CD14-positive monocyte (primary cell): Measurements from ENCODE around the gene MTMR12. TPM values are rescaled to one million over a fixed set of nuclear protein-coding genes. Genes with fewer than 3 reads are reported as not detected.
A peak's percentile ranks its signal among the peaks of the same experiment; 100 is the strongest.

Experiments
- DNase-seq, 3 donors: peaks; one replicate each; pipeline ENCODE4 v3.0.0-alpha.2; 2011 to 2022
- H2AFZ ChIP-seq: 2 replicates; pipeline ENCODE4 v1.6.0; 2012; ENCODE audit warnings: mild to moderate bottlenecking, low read depth, low read length, inconsistent platforms; ENCODE audit not compliant: insufficient read depth, poor library complexity, severe bottlenecking
- H3K27ac ChIP-seq, 2 donors: 1 replicate in 1 of 2; 2 replicates in 1 of 2; pipeline ENCODE4 v1.5.1; 2012 to 2013; ENCODE audit warnings: low read length in 2 of 2, control low read depth in 1 of 2, inconsistent platforms in 1 of 2, low read depth in 1 of 2, mild to moderate bottlenecking in 1 of 2
- H3K27me3 ChIP-seq, 2 donors: one replicate each; pipeline versions ENCODE4 v1.6.0 to v1.6.1; 2011 to 2013; ENCODE audit warnings: low read length in 2 of 2; ENCODE audit not compliant: control insufficient read depth in 2 of 2, insufficient read depth in 2 of 2
- H3K36me3 ChIP-seq, 2 donors: replicated peaks in 1 of 2; 1 replicate in 1 of 2; 2 replicates in 1 of 2; pipeline versions ENCODE4 v1.5.1 to v1.6.1; 2012 to 2013; ENCODE audit warnings: low read length in 2 of 2, control low read depth in 1 of 2, inconsistent platforms in 1 of 2, mild to moderate bottlenecking in 1 of 2; ENCODE audit not compliant: insufficient read depth in 2 of 2, control insufficient read depth in 1 of 2
- H3K4me1 ChIP-seq, 2 donors: 1 replicate in 1 of 2; 2 replicates in 1 of 2; pipeline versions ENCODE4 v1.5.1 to v1.6.1; 2012 to 2013; ENCODE audit warnings: low read length in 2 of 2, control low read depth in 1 of 2, inconsistent platforms in 1 of 2, mild to moderate bottlenecking in 1 of 2, moderate library complexity in 1 of 2; ENCODE audit not compliant: insufficient read depth in 2 of 2, control insufficient read depth in 1 of 2
- H3K4me2 ChIP-seq: replicated peaks from 2 replicates; pipeline ENCODE3; 2012; ENCODE audit warnings: low read length, moderate library complexity, mild to moderate bottlenecking; ENCODE audit not compliant: poor library complexity, severe bottlenecking; ENCODE audit errors: extremely low read depth
- H3K4me3 ChIP-seq, 3 experiments: fragments of 200-600 bp in 1 of 3; sonication (generic) in 1 of 3; replicated peaks in 1 of 3; 1 replicate in 2 of 3; 2 replicates in 1 of 3; pipeline ENCODE4 v1.5.1; 2011 to 2013; ENCODE audit warnings: low read length in 3 of 3, mild to moderate bottlenecking in 3 of 3, control low read depth in 2 of 3, low read depth in 2 of 3, inconsistent platforms in 1 of 3, moderate library complexity in 1 of 3
- H3K79me2 ChIP-seq: 2 replicates; pipeline ENCODE4 v1.6.0; 2012; ENCODE audit warnings: mild to moderate bottlenecking, control low read depth, inconsistent platforms, low read length, moderate library complexity; ENCODE audit not compliant: insufficient read depth
- H3K9ac ChIP-seq: 2 replicates; pipeline ENCODE4 v1.6.0; 2017; ENCODE audit warnings: low read length, mild to moderate bottlenecking; ENCODE audit not compliant: insufficient read depth, poor library complexity, severe bottlenecking
- H3K9me3 ChIP-seq, 2 donors: replicated peaks in 1 of 2; 1 replicate in 1 of 2; 2 replicates in 1 of 2; pipeline versions ENCODE4 v1.5.1 to v1.6.1; 2012 to 2013; ENCODE audit warnings: low read length in 2 of 2, control low read depth in 1 of 2; ENCODE audit not compliant: control insufficient read depth in 1 of 2, insufficient read depth in 1 of 2
- H4K20me1 ChIP-seq: 2 replicates; pipeline ENCODE4 v1.6.0; 2012; ENCODE audit warnings: mild to moderate bottlenecking, low read length, control low read depth, moderate library complexity; ENCODE audit not compliant: insufficient read depth
- H3K27ac Mint-ChIP-seq, 7 donors: one replicate each; pipeline ENCODE4 v1.8.0; 2020; ENCODE audit warnings: mild to moderate bottlenecking in 7 of 7, mixed read lengths in 7 of 7, moderate library complexity in 6 of 7, inconsistent platforms in 2 of 7
- H3K27me3 Mint-ChIP-seq, 3 donors: one replicate each; pipeline ENCODE4 v1.8.0; 2021 to 2022; ENCODE audit warnings: low read depth in 3 of 3, mild to moderate bottlenecking in 3 of 3, mixed read lengths in 3 of 3, moderate library complexity in 3 of 3, inconsistent platforms in 1 of 3
- H3K36me3 Mint-ChIP-seq, 2 donors: one replicate each; pipeline ENCODE4 v1.8.0; 2020; ENCODE audit warnings: mixed read lengths in 2 of 2, inconsistent platforms in 1 of 2, mild to moderate bottlenecking in 1 of 2
- H3K4me1 Mint-ChIP-seq: one replicate; pipeline ENCODE4 v1.8.0; 2020; ENCODE audit warnings: mild to moderate bottlenecking, mixed read lengths
- H3K4me3 Mint-ChIP-seq, 2 donors: one replicate each; pipeline ENCODE4 v1.8.0; 2020; ENCODE audit warnings: mild to moderate bottlenecking in 2 of 2, mixed read lengths in 2 of 2, moderate library complexity in 1 of 2
- H3K9me3 Mint-ChIP-seq, 7 donors: one replicate each; pipeline ENCODE4 v1.8.0; 2020 to 2022; ENCODE audit warnings: mixed read lengths in 7 of 7, mild to moderate bottlenecking in 6 of 7, moderate library complexity in 6 of 7, inconsistent platforms in 2 of 7
- WGBS: methylation state at CpG from one replicate; pipeline ENCODE4 v1.1.5; 2013; ENCODE audit warnings: missing lambda C conversion rate; ENCODE audit not compliant: insufficient coverage; 5-methylcytosine and 5-hydroxymethylcytosine counted together
- intact Hi-C, 2 donors: fragments of 100-400 bp; cut with micrococcal nuclease; formaldehyde crosslinking; loops; one replicate each; pipeline versions ENCODE4 v1.15.0 to v1.15.1; 2023
- polyA plus RNA-seq, 3 donors: library from polyadenylated mRNA; depleted of rRNA in 1 of 3; unstranded in 2 of 3; stranded (reverse) in 1 of 3; fragments of 300-500 nt in 2 of 3; fragments of >200 nt in 1 of 3; fragmentation: Illumina TruSeq in 2 of 3; gene quantifications; 1 replicate in 2 of 3; 2 replicates in 1 of 3; pipeline ENCODE4 v1.2.3, GENCODE V29; 2012 to 2021
- TF ChIP-seq, protein P1 (sequence below): fragments of 200-600 bp; IDR thresholded peaks from one replicate; pipeline ENCODE4 v1.8.0; 2022; ENCODE audit warnings: antibody characterized with exemption, mild to moderate bottlenecking

MTMR12 gene
- polyA plus RNA-seq, 3 donors, result 10.3 to 19.0 (median 17.3) TPM

DNA sequence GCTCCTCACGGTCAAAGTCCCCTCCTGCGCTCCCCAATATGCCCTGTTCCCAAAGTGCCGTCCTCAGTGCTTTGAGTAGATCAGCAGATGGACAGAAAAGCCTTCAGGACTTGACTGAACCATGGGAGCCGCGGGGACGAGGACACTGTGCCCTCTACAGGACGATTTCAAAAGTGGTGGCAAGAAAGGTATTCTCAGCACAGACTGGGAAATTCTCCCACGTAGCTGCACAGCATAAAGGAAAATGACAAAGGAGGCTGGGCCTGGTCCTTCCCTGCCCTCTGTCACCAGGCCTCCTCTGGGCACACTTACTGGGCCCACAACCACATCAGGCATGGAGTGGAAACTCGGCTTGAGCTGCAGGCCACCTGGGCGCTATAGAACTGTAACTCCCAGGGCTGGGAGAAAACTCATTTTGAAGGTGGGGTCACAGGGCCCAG is 16.7 kb upstream of the MTMR12 start:
- Histone ChIP-seq H3K9me3 (no peaks in the 10 kb centered on the region), H3K4me1 (no peaks in the 10 kb centered on the region), H4K20me1 (no peaks in the 10 kb centered on the region), H3K27ac (no peak overlapping the region), H3K27me3 (no peaks in the 10 kb centered on the region), H3K36me3 (no peaks in the 10 kb centered on the region), H2AFZ (no peak overlapping the region), H3K4me2 (no peak overlapping the region), H3K79me2 (no peaks in the 10 kb centered on the region), H3K9ac (no peak overlapping the region), H3K4me3 (no peak overlapping the region)
- peaks cover 1 to 2% (median 1%) of the 10 kb centered on the region in 3 donors for H3K27me3 Mint-ChIP-seq
- H3K4me3 Mint-ChIP-seq, result no peak overlapping the region
- H3K27ac Mint-ChIP-seq, result peak overlapping the region in 2 of 7 donors; percentile 25 to 31
- H3K36me3 Mint-ChIP-seq, result no peaks in the 10 kb centered on the region
- peak; percentile 32 to 52 (median 40) for DNase-seq
- intact Hi-C loops, result no loop called here
- TF ChIP-seq, protein P1, sequence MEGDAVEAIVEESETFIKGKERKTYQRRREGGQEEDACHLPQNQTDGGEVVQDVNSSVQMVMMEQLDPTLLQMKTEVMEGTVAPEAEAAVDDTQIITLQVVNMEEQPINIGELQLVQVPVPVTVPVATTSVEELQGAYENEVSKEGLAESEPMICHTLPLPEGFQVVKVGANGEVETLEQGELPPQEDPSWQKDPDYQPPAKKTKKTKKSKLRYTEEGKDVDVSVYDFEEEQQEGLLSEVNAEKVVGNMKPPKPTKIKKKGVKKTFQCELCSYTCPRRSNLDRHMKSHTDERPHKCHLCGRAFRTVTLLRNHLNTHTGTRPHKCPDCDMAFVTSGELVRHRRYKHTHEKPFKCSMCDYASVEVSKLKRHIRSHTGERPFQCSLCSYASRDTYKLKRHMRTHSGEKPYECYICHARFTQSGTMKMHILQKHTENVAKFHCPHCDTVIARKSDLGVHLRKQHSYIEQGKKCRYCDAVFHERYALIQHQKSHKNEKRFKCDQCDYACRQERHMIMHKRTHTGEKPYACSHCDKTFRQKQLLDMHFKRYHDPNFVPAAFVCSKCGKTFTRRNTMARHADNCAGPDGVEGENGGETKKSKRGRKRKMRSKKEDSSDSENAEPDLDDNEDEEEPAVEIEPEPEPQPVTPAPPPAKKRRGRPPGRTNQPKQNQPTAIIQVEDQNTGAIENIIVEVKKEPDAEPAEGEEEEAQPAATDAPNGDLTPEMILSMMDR, result peak; percentile 54
- no peaks in the 10 kb centered on the region for H3K4me1 Mint-ChIP-seq
- H3K9me3 Mint-ChIP-seq, result peaks cover 0 to 3% (median 0%) of the 10 kb centered on the region in 7 donors
- WGBS, result 35% methylated on average over 8 of the region's 10 CpGs

DNA sequence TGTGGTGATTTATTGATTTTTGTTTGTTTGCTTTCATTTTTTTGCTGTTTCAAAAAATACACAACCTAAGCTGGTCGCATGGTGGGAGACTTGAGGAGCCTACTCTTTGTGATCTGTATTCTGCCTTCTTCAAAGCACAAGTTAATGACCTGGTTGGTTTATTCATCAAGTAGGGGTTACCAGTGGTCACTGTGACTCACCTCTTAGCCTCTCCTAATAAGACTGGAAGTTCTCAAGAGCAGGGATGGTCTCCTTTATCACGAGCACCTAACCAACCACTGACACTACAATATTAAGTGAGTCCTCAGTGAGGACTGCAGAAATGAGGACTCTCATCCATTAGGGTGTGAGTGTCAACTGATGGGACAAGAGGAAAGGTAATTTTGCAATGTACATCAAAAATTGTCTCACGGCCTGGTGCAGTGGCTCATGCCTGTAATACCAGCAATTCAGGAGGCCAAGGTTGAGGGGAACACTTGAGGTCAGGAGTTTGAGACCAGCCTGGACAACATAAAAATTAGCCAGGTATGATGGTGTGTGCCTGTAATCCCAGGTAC is 13.6 kb upstream of the MTMR12 start:
- Mint-ChIP-seq H3K36me3 (no peaks in the 10 kb centered on the region), H3K27me3 (peaks cover 3 to 5% (median 5%) of the 10 kb centered on the region in 3 donors), H3K27ac (peak overlapping the region in 1 of 7 donors; percentile 32), H3K9me3 (peaks cover 15 to 31% (median 26%) of the 10 kb centered on the region in 7 donors), H3K4me3 (no peak overlapping the region), H3K4me1 (no peaks in the 10 kb centered on the region)
- Histone ChIP-seq H3K27me3 (no peaks in the 10 kb centered on the region), H3K9me3 (peaks cover 24 to 29% of the 10 kb centered on the region in 2 donors), H3K4me3 (no peak overlapping the region), H3K79me2 (no peaks in the 10 kb centered on the region), H3K4me2 (no peak overlapping the region), H3K27ac (no peak overlapping the region), H3K4me1 (no peaks in the 10 kb centered on the region), H4K20me1 (no peaks in the 10 kb centered on the region), H3K9ac (no peak overlapping the region), H3K36me3 (no peaks in the 10 kb centered on the region), H2AFZ (peak overlapping the region; percentile 11)
- intact Hi-C loops, result no loop called here
- no peak for DNase-seq
- TF ChIP-seq, protein P1, result no peak
- 100% methylated on average over 1 of the region's 3 CpGs for WGBS
